NCI-H510A (cell line): ENCODE measurements around the gene TLR10.
A peak's percentile ranks its signal among the peaks of the same experiment; 100 is the strongest.

Experiments used
- DNase-seq: peaks from one replicate; lab custom pipeline; 2025; lab: John Stamatoyannopoulos, UW

Gene TLR10

DNA sequence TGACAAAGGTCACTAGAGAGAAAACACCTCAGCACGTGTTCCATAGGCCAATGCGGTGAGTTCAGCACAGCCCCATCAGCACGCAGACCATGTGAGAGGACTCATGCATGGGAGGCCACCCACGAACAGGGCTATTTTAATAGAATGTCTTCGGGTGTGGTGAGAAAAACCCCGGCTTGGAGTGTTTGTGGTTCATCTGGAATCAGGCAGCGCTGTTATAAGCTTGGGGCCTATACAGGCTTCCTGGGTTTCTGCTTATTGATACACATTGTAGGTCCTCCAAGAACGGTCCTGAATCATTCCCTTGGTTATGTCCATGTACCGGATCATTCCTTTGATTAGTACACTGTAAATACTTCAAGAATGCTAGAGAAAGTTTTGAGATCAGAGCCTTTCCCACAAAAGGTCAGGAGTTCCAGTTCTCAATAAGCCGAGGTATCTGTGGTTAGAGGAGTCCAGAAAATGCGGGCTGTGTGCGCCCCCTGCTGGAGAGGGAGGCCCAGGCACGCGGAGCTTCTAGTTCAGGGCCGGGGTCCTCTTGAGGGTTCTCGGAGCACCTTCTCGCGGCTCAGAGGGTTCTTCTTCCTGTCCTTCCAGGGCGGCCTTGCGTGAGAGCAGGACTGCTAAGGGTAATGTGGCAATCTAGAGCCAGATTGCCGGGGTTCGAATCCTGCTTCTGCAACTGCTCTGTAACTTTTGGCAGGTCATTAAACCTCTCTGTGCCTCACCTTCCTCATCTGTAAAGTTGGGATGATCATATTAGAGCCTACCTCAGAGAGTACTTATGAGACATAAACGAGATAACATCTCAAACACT is 51.8 kb downstream of the TLR10 start:
- DNase-seq: peak; percentile 30

DNA sequence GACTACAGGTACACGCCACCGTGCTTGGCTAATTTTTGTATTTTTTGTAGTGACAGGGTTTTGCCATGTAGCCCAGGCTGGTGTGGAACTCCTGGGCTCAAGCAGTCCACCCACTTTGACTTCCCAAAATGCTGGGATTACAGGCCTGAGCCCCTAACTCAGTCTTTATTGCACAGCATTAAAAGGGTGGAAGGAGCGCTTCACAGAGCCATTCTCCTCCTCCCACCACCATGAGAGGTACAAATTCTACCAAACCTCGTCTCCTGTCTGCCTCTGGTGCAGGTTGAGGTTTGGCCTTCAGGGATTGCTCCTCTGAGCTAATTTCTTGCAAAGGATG is 52.3 kb downstream of the TLR10 start:
- DNase-seq: no peak

DNA sequence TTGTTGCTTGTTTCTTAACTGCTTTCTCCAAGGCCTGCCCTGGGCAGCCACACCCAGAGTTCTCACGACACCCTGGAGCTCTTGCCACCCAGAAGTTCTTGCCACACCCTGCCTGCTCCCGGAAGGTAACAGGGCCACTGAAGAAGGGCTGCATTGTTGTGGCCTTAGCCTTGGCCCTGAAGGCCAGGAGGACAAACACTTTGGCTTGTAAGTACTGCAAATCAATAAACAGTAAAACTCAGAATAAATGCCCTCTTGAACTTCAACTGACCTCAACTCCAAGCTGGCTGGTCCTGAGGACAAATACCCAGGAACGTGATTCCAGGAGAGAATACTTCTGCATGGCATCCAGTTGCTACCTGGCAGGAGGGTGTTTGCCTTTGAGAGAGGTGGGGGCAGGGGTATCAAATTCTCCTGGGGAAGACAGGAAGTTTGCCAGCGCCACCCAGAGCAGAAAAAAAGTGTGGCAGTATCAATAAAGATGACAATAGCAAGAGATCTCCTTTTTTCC is 54.1 kb downstream of the TLR10 start:
- peak; percentile 56 for DNase-seq

DNA sequence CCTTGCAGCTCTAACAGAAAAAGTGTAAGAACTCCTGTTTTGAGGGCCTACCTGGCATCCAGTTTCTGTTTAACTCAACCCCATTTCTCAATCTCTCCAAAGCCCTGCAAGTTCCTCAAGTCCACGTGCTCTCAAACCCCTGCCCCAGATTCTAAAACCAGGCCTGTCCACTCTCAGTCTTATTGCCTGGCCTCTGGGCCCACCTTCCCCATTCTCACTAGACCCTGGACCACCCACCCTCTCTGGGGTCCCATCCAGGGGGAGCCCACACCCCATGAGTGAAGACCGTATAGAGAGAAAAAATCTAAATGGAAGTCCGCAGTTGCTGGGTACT is 58.3 kb downstream of the TLR10 start:
- DNase-seq: no peak

DNA sequence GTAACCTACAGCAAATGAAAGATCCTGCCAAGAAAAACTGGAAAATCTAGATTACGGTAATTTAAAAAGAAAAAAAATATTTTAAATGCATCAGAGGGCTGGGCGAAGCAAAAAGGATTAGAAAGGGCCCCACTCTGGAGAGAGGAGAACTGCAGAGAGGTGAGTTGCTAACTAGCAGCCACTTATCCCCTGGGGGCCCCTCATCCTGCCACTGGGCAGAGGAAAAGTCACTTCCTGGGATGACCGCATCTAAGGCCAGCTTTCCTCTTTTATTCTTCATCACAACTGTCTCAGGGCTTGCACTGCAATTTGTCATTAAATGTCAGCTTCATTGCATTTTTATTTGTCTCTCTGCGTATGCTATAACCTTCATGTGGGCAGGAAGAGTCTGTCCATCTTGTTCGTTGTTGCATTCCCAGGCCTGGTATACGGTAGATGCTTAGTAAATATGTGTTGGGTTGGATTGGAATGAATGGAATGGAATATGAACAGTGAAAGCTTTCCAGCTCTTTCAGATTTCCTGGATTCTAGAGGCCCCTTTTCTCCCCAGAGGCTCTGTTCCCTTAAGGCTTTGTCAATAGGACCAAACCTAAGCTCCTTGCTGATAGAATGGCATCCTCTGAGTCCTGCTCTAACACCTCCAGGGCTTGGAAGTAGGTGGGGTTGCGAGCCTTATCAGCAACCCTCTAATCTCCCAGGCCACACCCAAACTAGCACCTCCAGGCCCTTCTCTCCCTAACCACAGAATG is 58.9 kb downstream of the TLR10 start:
- DNase-seq: no peak

DNA sequence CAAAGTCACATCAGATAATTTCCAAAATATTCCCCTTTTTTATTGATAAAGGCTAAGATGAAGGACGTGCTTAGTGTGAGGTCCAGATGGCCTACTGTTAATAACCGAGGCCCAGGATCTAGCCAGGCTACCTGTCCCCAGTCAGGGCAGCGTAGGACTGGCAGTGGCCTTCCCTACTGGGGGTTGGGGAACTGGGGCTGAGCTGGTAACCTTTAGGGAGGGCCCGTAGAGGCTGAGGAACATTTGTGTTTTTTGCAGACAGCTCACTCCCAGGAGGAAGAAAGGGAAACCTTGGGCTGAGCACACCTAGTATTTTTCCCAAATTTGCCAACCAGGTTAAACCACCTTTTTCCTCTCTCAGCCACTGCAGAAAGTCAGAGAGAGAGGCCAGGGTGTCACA is 59.7 kb downstream of the TLR10 start:
- DNase-seq: no peak
